ENCODE data around the gene TIE1.

Gene TIE1

GRCh38 chr1:43346636-43347035 is 45.9 kb downstream of the TIE1 start:
- no peaks in the 10 kb centered on the region for H3K36me3 ChIP-seq (ENCODE audit: control insufficient read depth in 2 of 2, insufficient read depth in 2 of 2, low read length in 2 of 2)
- H3K4me1 ChIP-seq (ENCODE audit: control insufficient read depth, insufficient read depth, low read length), result peaks cover 20% of the 10 kb centered on the region
- no peak overlapping the region for H3K4me3 ChIP-seq (ENCODE audit: low read length in 2 of 2)
- no peaks in the 10 kb centered on the region for H3K27me3 ChIP-seq (ENCODE audit: control insufficient read depth in 1 of 2, insufficient read depth in 2 of 2, low read length in 2 of 2)
- H3K9ac ChIP-seq (ENCODE audit: low read length in 2 of 2), result no peak overlapping the region
- H3K27ac ChIP-seq (ENCODE audit: low read length), result no peak overlapping the region
- H3K9me3 ChIP-seq (ENCODE audit: control insufficient read depth in 2 of 2, low read length in 2 of 2), result no peaks in the 10 kb centered on the region

GRCh38 chr1:43348343-43348808 is 47.6 kb downstream of the TIE1 start:
- H3K27me3 ChIP-seq (ENCODE audit: control insufficient read depth in 1 of 2, insufficient read depth in 2 of 2, low read length in 2 of 2), result no peaks in the 10 kb centered on the region
- peak overlapping the region; percentile 73 to 79 for H3K4me3 ChIP-seq (ENCODE audit: low read length in 2 of 2)
- peak overlapping the region; percentile 76 to 86 for H3K9ac ChIP-seq (ENCODE audit: low read length in 2 of 2)
- no peaks in the 10 kb centered on the region for H3K36me3 ChIP-seq (ENCODE audit: control insufficient read depth in 2 of 2, insufficient read depth in 2 of 2, low read length in 2 of 2)
- peaks cover 20% of the 10 kb centered on the region for H3K4me1 ChIP-seq (ENCODE audit: control insufficient read depth, insufficient read depth, low read length)
- peak overlapping the region; percentile 82 for H3K27ac ChIP-seq (ENCODE audit: low read length)
- H3K9me3 ChIP-seq (ENCODE audit: control insufficient read depth in 2 of 2, low read length in 2 of 2), result no peaks in the 10 kb centered on the region

GRCh38 chr1:43348809-43349593 is 48.2 kb downstream of the TIE1 start:
- Histone ChIP-seq H3K4me1 (ENCODE audit: control insufficient read depth, insufficient read depth, low read length) (peaks cover 20% of the 10 kb centered on the region), H3K27ac (ENCODE audit: low read length) (peak overlapping the region; percentile 82), H3K4me3 (ENCODE audit: low read length in 2 of 2) (peak overlapping the region; percentile 73 to 79), H3K9ac (ENCODE audit: low read length in 2 of 2) (peak overlapping the region; percentile 76 to 86), H3K36me3 (ENCODE audit: control insufficient read depth in 2 of 2, insufficient read depth in 2 of 2, low read length in 2 of 2) (no peaks in the 10 kb centered on the region), H3K9me3 (ENCODE audit: control insufficient read depth in 2 of 2, low read length in 2 of 2) (no peaks in the 10 kb centered on the region), H3K27me3 (ENCODE audit: control insufficient read depth in 1 of 2, insufficient read depth in 2 of 2, low read length in 2 of 2) (no peaks in the 10 kb centered on the region)

- Histone ChIP-seq H3K4me1 (ENCODE audit: control insufficient read depth, insufficient read depth, low read length) (peaks cover 20% of the 10 kb centered on the region), H3K27me3 (ENCODE audit: control insufficient read depth in 1 of 2, insufficient read depth in 2 of 2, low read length in 2 of 2) (no peaks in the 10 kb centered on the region), H3K4me3 (ENCODE audit: low read length in 2 of 2) (peak overlapping the region; percentile 73 to 79), H3K9ac (ENCODE audit: low read length in 2 of 2) (peak overlapping the region; percentile 76 to 86), H3K27ac (ENCODE audit: low read length) (peak overlapping the region; percentile 82), H3K9me3 (ENCODE audit: control insufficient read depth in 2 of 2, low read length in 2 of 2) (no peaks in the 10 kb centered on the region), H3K36me3 (ENCODE audit: control insufficient read depth in 2 of 2, insufficient read depth in 2 of 2, low read length in 2 of 2) (no peaks in the 10 kb centered on the region)
Observed at GRCh38 chr1:43349594-43350306, 49.0 kb downstream of the TIE1 start.

- no peak overlapping the region for H3K4me3 ChIP-seq (ENCODE audit: low read length in 2 of 2)
- no peak overlapping the region for H3K27ac ChIP-seq (ENCODE audit: low read length)
- H3K4me1 ChIP-seq (ENCODE audit: control insufficient read depth, insufficient read depth, low read length), result peaks cover 20% of the 10 kb centered on the region
- H3K9me3 ChIP-seq (ENCODE audit: control insufficient read depth in 2 of 2, low read length in 2 of 2), result no peaks in the 10 kb centered on the region
- no peaks in the 10 kb centered on the region for H3K27me3 ChIP-seq (ENCODE audit: control insufficient read depth in 1 of 2, insufficient read depth in 2 of 2, low read length in 2 of 2)
- no peaks in the 10 kb centered on the region for H3K36me3 ChIP-seq (ENCODE audit: control insufficient read depth in 2 of 2, insufficient read depth in 2 of 2, low read length in 2 of 2)
- H3K9ac ChIP-seq (ENCODE audit: low read length in 2 of 2), result no peak overlapping the region
Observed at GRCh38 chr1:43350976-43351375, 50.2 kb downstream of the TIE1 start.

- no peak overlapping the region for H3K27ac ChIP-seq (ENCODE audit: low read length)
- peaks cover 20% of the 10 kb centered on the region for H3K4me1 ChIP-seq (ENCODE audit: control insufficient read depth, insufficient read depth, low read length)
- no peaks in the 10 kb centered on the region for H3K9me3 ChIP-seq (ENCODE audit: control insufficient read depth in 2 of 2, low read length in 2 of 2)
- H3K27me3 ChIP-seq (ENCODE audit: control insufficient read depth in 1 of 2, insufficient read depth in 2 of 2, low read length in 2 of 2), result no peaks in the 10 kb centered on the region
- no peak overlapping the region for H3K9ac ChIP-seq (ENCODE audit: low read length in 2 of 2)
- no peak overlapping the region for H3K4me3 ChIP-seq (ENCODE audit: low read length in 2 of 2)
- H3K36me3 ChIP-seq (ENCODE audit: control insufficient read depth in 2 of 2, insufficient read depth in 2 of 2, low read length in 2 of 2), result no peaks in the 10 kb centered on the region
Observed at GRCh38 chr1:43351421-43352350, 50.9 kb downstream of the TIE1 start.

- Histone ChIP-seq H3K36me3 (ENCODE audit: control insufficient read depth in 2 of 2, insufficient read depth in 2 of 2, low read length in 2 of 2) (no peaks in the 10 kb centered on the region), H3K4me3 (ENCODE audit: low read length in 2 of 2) (no peak overlapping the region), H3K9ac (ENCODE audit: low read length in 2 of 2) (no peak overlapping the region), H3K4me1 (ENCODE audit: control insufficient read depth, insufficient read depth, low read length) (peaks cover 20% of the 10 kb centered on the region), H3K27me3 (ENCODE audit: control insufficient read depth in 1 of 2, insufficient read depth in 2 of 2, low read length in 2 of 2) (no peaks in the 10 kb centered on the region), H3K9me3 (ENCODE audit: control insufficient read depth in 2 of 2, low read length in 2 of 2) (no peaks in the 10 kb centered on the region), H3K27ac (ENCODE audit: low read length) (no peak overlapping the region)
Observed at GRCh38 chr1:43352351-43352705, 51.5 kb downstream of the TIE1 start.

GRCh38 chr1:43352881-43353280 is 52.1 kb downstream of the TIE1 start:
- Histone ChIP-seq H3K4me1 (ENCODE audit: control insufficient read depth, insufficient read depth, low read length) (peaks cover 22% of the 10 kb centered on the region), H3K27ac (ENCODE audit: low read length) (no peak overlapping the region), H3K36me3 (ENCODE audit: control insufficient read depth in 2 of 2, insufficient read depth in 2 of 2, low read length in 2 of 2) (no peaks in the 10 kb centered on the region), H3K9me3 (ENCODE audit: control insufficient read depth in 2 of 2, low read length in 2 of 2) (no peaks in the 10 kb centered on the region), H3K27me3 (ENCODE audit: control insufficient read depth in 1 of 2, insufficient read depth in 2 of 2, low read length in 2 of 2) (no peaks in the 10 kb centered on the region), H3K4me3 (ENCODE audit: low read length in 2 of 2) (no peak overlapping the region), H3K9ac (ENCODE audit: low read length in 2 of 2) (no peak overlapping the region)

GRCh38 chr1:43354471-43354870 is 53.7 kb downstream of the TIE1 start:
- Histone ChIP-seq H3K9me3 (ENCODE audit: control insufficient read depth in 2 of 2, low read length in 2 of 2) (no peaks in the 10 kb centered on the region), H3K4me1 (ENCODE audit: control insufficient read depth, insufficient read depth, low read length) (peaks cover 19% of the 10 kb centered on the region), H3K27ac (ENCODE audit: low read length) (no peak overlapping the region), H3K4me3 (ENCODE audit: low read length in 2 of 2) (no peak overlapping the region), H3K27me3 (ENCODE audit: control insufficient read depth in 1 of 2, insufficient read depth in 2 of 2, low read length in 2 of 2) (no peaks in the 10 kb centered on the region), H3K9ac (ENCODE audit: low read length in 2 of 2) (no peak overlapping the region), H3K36me3 (ENCODE audit: control insufficient read depth in 2 of 2, insufficient read depth in 2 of 2, low read length in 2 of 2) (no peaks in the 10 kb centered on the region)

- Histone ChIP-seq H3K4me1 (ENCODE audit: control insufficient read depth, insufficient read depth, low read length) (peaks cover 14% of the 10 kb centered on the region), H3K4me3 (ENCODE audit: low read length in 2 of 2) (no peak overlapping the region), H3K27me3 (ENCODE audit: control insufficient read depth in 1 of 2, insufficient read depth in 2 of 2, low read length in 2 of 2) (no peaks in the 10 kb centered on the region), H3K36me3 (ENCODE audit: control insufficient read depth in 2 of 2, insufficient read depth in 2 of 2, low read length in 2 of 2) (no peaks in the 10 kb centered on the region), H3K9me3 (ENCODE audit: control insufficient read depth in 2 of 2, low read length in 2 of 2) (no peaks in the 10 kb centered on the region), H3K9ac (ENCODE audit: low read length in 2 of 2) (no peak overlapping the region), H3K27ac (ENCODE audit: low read length) (no peak overlapping the region)
Observed at GRCh38 chr1:43354936-43355335, 54.2 kb downstream of the TIE1 start.
